Measurements from ENCODE around the gene REX1BD. TPM values are rescaled to one million over a fixed set of nuclear protein-coding genes. Genes with fewer than 3 reads are reported as not detected.

The REX1BD gene
- total and polyA plus RNA-seq, 2 of the 8 experiments (the other 6 are each of a cell fraction or from before 2014, with no cell fraction given), result 56.8 to 62.7 TPM

DNA sequence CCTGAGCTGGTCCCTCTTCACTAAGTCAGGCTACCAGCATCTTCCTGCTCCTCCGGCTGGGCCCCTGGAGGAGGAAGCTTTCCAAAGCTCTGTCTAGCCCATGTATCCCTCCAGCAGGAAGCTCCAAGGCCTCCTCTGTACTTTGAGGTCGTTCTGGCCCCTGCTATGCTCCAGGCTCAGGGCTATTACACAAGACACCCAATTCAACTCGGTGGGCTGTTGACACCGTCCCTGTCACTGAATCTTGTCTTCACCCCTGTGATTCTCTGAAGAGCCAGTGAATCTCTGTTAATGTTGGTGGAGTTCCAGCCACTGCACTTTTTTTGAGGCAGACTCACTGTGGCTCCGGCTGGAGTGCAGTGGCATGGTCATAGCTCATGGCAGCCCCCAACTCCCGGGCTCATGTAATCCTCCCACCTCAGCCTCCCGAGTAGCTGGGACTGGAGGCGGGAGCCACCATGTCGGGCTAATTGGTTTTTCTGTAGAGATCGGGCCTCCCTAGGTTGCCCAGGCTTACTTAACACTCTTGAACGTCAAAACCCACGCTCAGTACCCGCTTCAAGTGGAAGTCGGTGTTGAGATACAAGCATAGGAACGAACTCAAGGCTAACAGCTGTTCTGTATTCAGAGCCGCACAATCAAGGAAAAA, 512 bp upstream of the REX1BD start:
- Histone ChIP-seq H3K79me2 (ENCODE audit: control insufficient read depth in 1 of 2, insufficient read depth in 2 of 2, low read length in 2 of 2) (no peaks in the 10 kb centered on the region), H2AFZ (ENCODE audit: low read length) (peak overlapping the region; percentile 91; the same call in 1 of the 2 replicates), H3K56ac (replicated peaks; ENCODE audit: insufficient read length, low read depth, low read length) (no peak overlapping the region), H4K5ac (ENCODE audit: insufficient read length, low read depth, low read length) (peak overlapping the region; percentile 3), H3K27ac (ENCODE audit: low read depth, low read length) (peak overlapping the region; percentile 94; the same call in 1 of the 2 replicates), H3K18ac (ENCODE audit: extremely low read depth, low read length) (peak overlapping the region; percentile 97; the same call in 1 of the 2 replicates), H2BK20ac (ENCODE audit: low read length) (no peak overlapping the region; the same call in 1 of the 2 replicates), H3K4ac (replicated peaks; ENCODE audit: insufficient read length, low read depth, low read length) (peak overlapping the region; percentile 40), H3K9me3 (ENCODE audit: insufficient read depth in 2 of 2, low read depth in 1 of 2, low read length in 1 of 2) (no peaks in the 10 kb centered on the region), H3K9ac (replicated peaks in 1 of 4; ENCODE audit: extremely low read depth in 1 of 4, low read depth in 3 of 4, low read length in 3 of 4) (peak overlapping the region in 2 of 4 experiments; percentile 71 to 86; a peak in 2 of 7 replicates), H3K14ac (ENCODE audit: insufficient read length) (no peak overlapping the region), H2BK12ac (ENCODE audit: low read depth, low read length) (0 out of 2 replicates have a peak overlapping the region, but pooled peaks have one; percentile 60), H2AK5ac (ENCODE audit: low read depth, low read length) (no peak overlapping the region), H3K23ac (ENCODE audit: insufficient read length) (no peak overlapping the region), H3K36me3 (ENCODE audit: control insufficient read depth in 2 of 4, insufficient read depth in 4 of 4, low read length in 3 of 4) (no peaks in the 10 kb centered on the region), H3K4me3 (ENCODE audit: extremely low read depth in 1 of 4, insufficient read depth in 2 of 4, low read depth in 3 of 4, low read length in 4 of 4) (peak overlapping the region; percentile 78 to 91 (median 84)), H3K23me2 (ENCODE audit: low read depth, low read length) (peaks cover 11% of the 10 kb centered on the region), H4K91ac (replicated peaks; ENCODE audit: insufficient read length, low read length) (no peak overlapping the region), H3K27me3 (replicated peaks in 1 of 4; ENCODE audit: control insufficient read depth in 3 of 4, extremely low read depth in 1 of 4, insufficient read depth in 3 of 4, low read length in 3 of 4) (no peaks in the 10 kb centered on the region; a peak in 1 of 7 replicates), H3K79me1 (ENCODE audit: low read depth, low read length) (no peaks in the 10 kb centered on the region), H3K4me1 (replicated peaks in 1 of 4; ENCODE audit: control insufficient read depth in 3 of 4, insufficient read depth in 4 of 4, low read length in 3 of 4) (peaks cover 2 to 11% (median 6%) of the 10 kb centered on the region in 4 experiments), H2BK5ac (ENCODE audit: low read depth, low read length) (0 out of 2 replicates have a peak overlapping the region, but pooled peaks have one; percentile 86), H3K4me2 (ENCODE audit: insufficient read depth in 1 of 2, low read depth in 2 of 2, low read length in 2 of 2) (peak overlapping the region; percentile 75 to 95), H4K8ac (ENCODE audit: extremely low read depth, insufficient read depth, low read length) (no peak overlapping the region), H4K20me1 (replicated peaks in 1 of 2; ENCODE audit: control insufficient read depth in 1 of 2, insufficient read depth in 2 of 2, low read length in 2 of 2) (peaks cover 0 to 3% of the 10 kb centered on the region in 2 experiments), H2BK15ac (ENCODE audit: low read length) (peak overlapping the region; percentile 89), H2BK120ac (replicated peaks; ENCODE audit: low read depth, low read length) (no peak overlapping the region)
- DNase-seq (ENCODE audit: low read depth in 1 of 2, low spot score in 2 of 2) (no peak), FAIRE-seq (no peak)
- 45% methylated on average over 16 of the region's 16 CpGs; no CpG with 5 or more reads in 1 of the 2 experiments for whole genome bisulfite sequencing, 2 experiments (ENCODE audit: extremely low coverage in 1 of 2, insufficient coverage in 1 of 2, insufficient read length in 1 of 2, insufficient replicate concordance in 2 of 2, low coverage in 1 of 2, low lambda C conversion rate in 2 of 2, missing lambda C conversion rate in 1 of 2)
- ChIA-PET POLR2A (ENCODE audit: partially characterized antibody) (interaction anchor here (0.6 to 10.3 kb wide), 15 partner anchors 7 to 1079 kb away, joined by 3 to 112 read pairs (median 5); partner anchors contain the start of genes KXD1 and UBA52), CTCF (ENCODE audit: partially characterized antibody) (interaction anchor here (0.6 to 12.5 kb wide), 37 partner anchors 9 to 268 kb away, joined by 3 to 139 read pairs (median 3); partner anchors contain the start of genes FKBP8, KXD1 and UBA52)
- TF ChIP-seq EGR1 (IDR thresholded peaks at IDR 0.05; ENCODE audit: borderline replicate concordance, low read depth, low read length) (no peak), EP300 (IDR thresholded peaks at IDR 0.05; ENCODE audit: borderline replicate concordance in 1 of 2, low read depth in 2 of 2, low read length in 2 of 2) (no peak), EZH2 (IDR thresholded peaks at IDR 0.05; ENCODE audit: low read depth, low read length, severe bottlenecking) (peak; percentile 8)
